Osteocyte (in vitro differentiated cells): Measurements from ENCODE around the gene OPCML. TPM values are rescaled to one million over a fixed set of nuclear protein-coding genes. Genes with fewer than 3 reads are reported as not detected.

Experiments used
- DNase-seq: peaks from one replicate; pipeline ENCODE4 v3.0.0; 2021; ENCODE audit warnings: mixed read lengths; ENCODE audit not compliant: unreplicated experiment; ENCODE audit errors: extremely low spot score
- H3K27ac Mint-ChIP-seq: one replicate; pipeline ENCODE4 v1.8.0; 2021; ENCODE audit warnings: mild to moderate bottlenecking, mixed read lengths; ENCODE audit not compliant: unreplicated experiment
- H3K27me3 Mint-ChIP-seq: one replicate; pipeline ENCODE4 v1.8.0; 2021; ENCODE audit warnings: mixed read lengths; ENCODE audit not compliant: unreplicated experiment
- H3K36me3 Mint-ChIP-seq: one replicate; pipeline ENCODE4 v1.8.0; 2021; ENCODE audit warnings: mixed read lengths; ENCODE audit not compliant: unreplicated experiment
- H3K4me1 Mint-ChIP-seq: one replicate; pipeline ENCODE4 v1.8.0; 2021; ENCODE audit warnings: mixed read lengths; ENCODE audit not compliant: unreplicated experiment
- H3K4me3 Mint-ChIP-seq: one replicate; pipeline ENCODE4 v1.8.0; 2021; ENCODE audit warnings: mild to moderate bottlenecking, moderate library complexity, mixed read lengths; ENCODE audit not compliant: unreplicated experiment
- H3K9me3 Mint-ChIP-seq: one replicate; pipeline ENCODE4 v1.8.0; 2021; ENCODE audit warnings: mixed read lengths; ENCODE audit not compliant: unreplicated experiment
- total RNA-seq: library from RNA; stranded (reverse); gene quantifications from 2 replicates; pipeline ENCODE4 v1.2.1, GENCODE V29; 2021
- TF ChIP-seq, protein P1 (sequence below): fragments of 200-600 bp; sonication (generic); IDR thresholded peaks from 2 replicates; pipeline ENCODE4 v1.5.0; 2021; ENCODE audit warnings: antibody characterized with exemption, mild to moderate bottlenecking, moderate library complexity

The OPCML gene
- total RNA-seq, 1 donor from 2014 or later, result 0.11 TPM

GRCh38 chr11:133291780-133292179 is 240.5 kb downstream of the OPCML start:
- no peak overlapping the region for H3K4me3 Mint-ChIP-seq
- peaks cover 4% of the 10 kb centered on the region for H3K9me3 Mint-ChIP-seq
- H3K27ac Mint-ChIP-seq, result no peak overlapping the region
- no peaks in the 10 kb centered on the region for H3K27me3 Mint-ChIP-seq
- TF ChIP-seq, protein P1, sequence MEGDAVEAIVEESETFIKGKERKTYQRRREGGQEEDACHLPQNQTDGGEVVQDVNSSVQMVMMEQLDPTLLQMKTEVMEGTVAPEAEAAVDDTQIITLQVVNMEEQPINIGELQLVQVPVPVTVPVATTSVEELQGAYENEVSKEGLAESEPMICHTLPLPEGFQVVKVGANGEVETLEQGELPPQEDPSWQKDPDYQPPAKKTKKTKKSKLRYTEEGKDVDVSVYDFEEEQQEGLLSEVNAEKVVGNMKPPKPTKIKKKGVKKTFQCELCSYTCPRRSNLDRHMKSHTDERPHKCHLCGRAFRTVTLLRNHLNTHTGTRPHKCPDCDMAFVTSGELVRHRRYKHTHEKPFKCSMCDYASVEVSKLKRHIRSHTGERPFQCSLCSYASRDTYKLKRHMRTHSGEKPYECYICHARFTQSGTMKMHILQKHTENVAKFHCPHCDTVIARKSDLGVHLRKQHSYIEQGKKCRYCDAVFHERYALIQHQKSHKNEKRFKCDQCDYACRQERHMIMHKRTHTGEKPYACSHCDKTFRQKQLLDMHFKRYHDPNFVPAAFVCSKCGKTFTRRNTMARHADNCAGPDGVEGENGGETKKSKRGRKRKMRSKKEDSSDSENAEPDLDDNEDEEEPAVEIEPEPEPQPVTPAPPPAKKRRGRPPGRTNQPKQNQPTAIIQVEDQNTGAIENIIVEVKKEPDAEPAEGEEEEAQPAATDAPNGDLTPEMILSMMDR, result no peak
- no peaks in the 10 kb centered on the region for H3K4me1 Mint-ChIP-seq
- no peaks in the 10 kb centered on the region for H3K36me3 Mint-ChIP-seq
- DNase-seq, result no peak

DNA sequence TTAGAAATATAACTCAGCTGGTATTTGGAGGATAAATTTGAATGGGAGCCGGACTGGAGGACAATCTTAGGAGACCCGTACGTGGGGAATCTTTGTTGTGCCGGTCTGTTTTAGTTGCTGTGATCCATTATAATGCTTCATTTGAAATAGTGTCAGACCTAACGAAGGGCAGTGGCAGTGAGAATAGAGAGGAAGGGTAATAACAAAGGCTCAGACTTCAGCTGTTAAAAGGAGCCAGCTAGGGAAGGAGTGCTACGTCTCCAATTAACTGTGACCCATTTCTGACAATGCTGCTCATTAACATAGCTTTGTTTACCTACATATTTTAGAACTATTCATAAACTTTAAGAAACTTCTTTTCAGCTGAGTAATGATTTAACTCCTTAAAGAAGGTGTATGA is 246.9 kb downstream of the OPCML start:
- no peak overlapping the region for H3K27ac Mint-ChIP-seq
- H3K4me1 Mint-ChIP-seq, result no peaks in the 10 kb centered on the region
- no peak for DNase-seq
- H3K27me3 Mint-ChIP-seq, result no peaks in the 10 kb centered on the region
- no peak overlapping the region for H3K4me3 Mint-ChIP-seq
- TF ChIP-seq, protein P1, result no peak
- H3K36me3 Mint-ChIP-seq, result no peaks in the 10 kb centered on the region
- peaks cover 11% of the 10 kb centered on the region for H3K9me3 Mint-ChIP-seq

- no peak overlapping the region for H3K4me3 Mint-ChIP-seq
- DNase-seq, result no peak
- H3K27ac Mint-ChIP-seq, result no peak overlapping the region
- no peaks in the 10 kb centered on the region for H3K4me1 Mint-ChIP-seq
- H3K9me3 Mint-ChIP-seq, result peaks cover 14% of the 10 kb centered on the region
- no peaks in the 10 kb centered on the region for H3K36me3 Mint-ChIP-seq
- no peaks in the 10 kb centered on the region for H3K27me3 Mint-ChIP-seq
- TF ChIP-seq, protein P1, result no peak
Observed at GRCh38 chr11:133284156-133284555, 248.1 kb downstream of the OPCML start.

- no peak for DNase-seq
- no peaks in the 10 kb centered on the region for H3K36me3 Mint-ChIP-seq
- H3K27ac Mint-ChIP-seq, result no peak overlapping the region
- TF ChIP-seq, protein P1, result no peak
- peaks cover 11% of the 10 kb centered on the region for H3K9me3 Mint-ChIP-seq
- H3K27me3 Mint-ChIP-seq, result no peaks in the 10 kb centered on the region
- H3K4me3 Mint-ChIP-seq, result no peak overlapping the region
- no peaks in the 10 kb centered on the region for H3K4me1 Mint-ChIP-seq
Observed at GRCh38 chr11:133277886-133278285, 254.4 kb downstream of the OPCML start.

GRCh38 chr11:133271871-133272776 is 260.2 kb downstream of the OPCML start:
- H3K27me3 Mint-ChIP-seq, result no peaks in the 10 kb centered on the region
- TF ChIP-seq, protein P1, result no peak
- H3K4me3 Mint-ChIP-seq, result no peak overlapping the region
- no peaks in the 10 kb centered on the region for H3K4me1 Mint-ChIP-seq
- H3K27ac Mint-ChIP-seq, result no peak overlapping the region
- H3K36me3 Mint-ChIP-seq, result no peaks in the 10 kb centered on the region
- DNase-seq, result no peak
- H3K9me3 Mint-ChIP-seq, result no peaks in the 10 kb centered on the region
